Astrocyte (in vitro differentiated cells and primary cell): ENCODE measurements around the gene EGFLAM. TPM values are rescaled to one million over a fixed set of nuclear protein-coding genes. Genes with fewer than 3 reads are reported as not detected.

Experiments used
- DNase-seq: peaks from one replicate; pipeline ENCODE4 v3.0.0-alpha.2; 2010; ENCODE audit warnings: low read depth
- FAIRE-seq: peaks from 2 replicates; lab custom pipeline; 2011; peaks lifted over from hg19 to GRCh38; lab: Jason Lieb, UNC
- H2AFZ ChIP-seq: 2 replicates; pipeline ENCODE4 v1.6.0; 2012; ENCODE audit warnings: low read depth, low read length, inconsistent platforms
- H3K27ac ChIP-seq: 2 replicates; pipeline ENCODE4 v1.5.1; 2011; ENCODE audit warnings: low read depth, low read length, inconsistent platforms
- H3K27me3 ChIP-seq: 2 replicates; pipeline ENCODE4 v1.6.0; 2011; ENCODE audit warnings: low read length, inconsistent platforms; ENCODE audit not compliant: insufficient read depth
- H3K36me3 ChIP-seq: 2 replicates; pipeline ENCODE4 v1.5.1; 2011; ENCODE audit warnings: low read length, inconsistent platforms; ENCODE audit not compliant: insufficient read depth
- H3K4me1 ChIP-seq: 2 replicates; pipeline ENCODE4 v1.5.1; 2011; ENCODE audit warnings: low read length, inconsistent platforms; ENCODE audit not compliant: insufficient read depth
- H3K4me2 ChIP-seq: 2 replicates; pipeline ENCODE4 v1.6.0; 2012; ENCODE audit warnings: low read length, inconsistent platforms
- H3K4me3 ChIP-seq: 2 replicates; pipeline ENCODE4 v1.5.1; 2011; ENCODE audit warnings: low read depth, mild to moderate bottlenecking, low read length, inconsistent platforms; ENCODE audit not compliant: insufficient read depth
- H3K79me2 ChIP-seq: 2 replicates; pipeline ENCODE4 v1.6.0; 2012; ENCODE audit warnings: mild to moderate bottlenecking, low read length, inconsistent platforms; ENCODE audit not compliant: insufficient read depth
- H3K9ac ChIP-seq: 2 replicates; pipeline ENCODE4 v1.6.0; 2012; ENCODE audit warnings: mild to moderate bottlenecking, low read length, inconsistent platforms
- H3K9me3 ChIP-seq: 2 replicates; pipeline ENCODE4 v1.5.1; 2012; ENCODE audit warnings: low read depth, mild to moderate bottlenecking, low read length, inconsistent platforms; ENCODE audit not compliant: insufficient read depth
- H4K20me1 ChIP-seq: 2 replicates; pipeline ENCODE4 v1.6.0; 2012; ENCODE audit warnings: low read length, inconsistent platforms; ENCODE audit not compliant: insufficient read depth
- H3K27ac Mint-ChIP-seq: one replicate; pipeline ENCODE4 v1.8.0; 2021; ENCODE audit warnings: mild to moderate bottlenecking, mixed read lengths; ENCODE audit not compliant: unreplicated experiment
- H3K27me3 Mint-ChIP-seq: one replicate; pipeline ENCODE4 v1.8.0; 2021; ENCODE audit warnings: low read depth, mixed read lengths; ENCODE audit not compliant: unreplicated experiment
- H3K36me3 Mint-ChIP-seq: one replicate; pipeline ENCODE4 v1.8.0; 2021; ENCODE audit warnings: low read depth, mixed read lengths; ENCODE audit not compliant: unreplicated experiment
- H3K4me1 Mint-ChIP-seq: one replicate; pipeline ENCODE4 v1.8.0; 2021; ENCODE audit warnings: low read depth, mixed read lengths; ENCODE audit not compliant: unreplicated experiment
- H3K4me3 Mint-ChIP-seq: one replicate; pipeline ENCODE4 v1.8.0; 2021; ENCODE audit warnings: mild to moderate bottlenecking, moderate library complexity, mixed read lengths; ENCODE audit not compliant: unreplicated experiment
- H3K9me3 Mint-ChIP-seq: one replicate; pipeline ENCODE4 v1.8.0; 2021; ENCODE audit warnings: mild to moderate bottlenecking, mixed read lengths; ENCODE audit not compliant: unreplicated experiment
- CTCF ChIP-seq: IDR thresholded peaks from 2 replicates; pipeline ENCODE4 v1.5.1; 2011; ENCODE audit warnings: low read depth, mild to moderate bottlenecking, inconsistent platforms, low read length, moderate library complexity; ENCODE audit not compliant: insufficient read depth
- EZH2 ChIP-seq: IDR thresholded peaks from 2 replicates; pipeline ENCODE4 v1.6.1; 2012; ENCODE audit warnings: mild to moderate bottlenecking, low read length, inconsistent platforms; ENCODE audit not compliant: insufficient read depth
- total RNA-seq: library from RNA; stranded (reverse); gene quantifications from 2 replicates; pipeline ENCODE4 v1.2.1, GENCODE V29; 2021

EGFLAM gene
- total RNA-seq, 1 donor from 2014 or later, result 1.0 TPM

GRCh38 chr5:38408446-38409198 lies 150.3 kb downstream of the EGFLAM start:
- Histone ChIP-seq H3K4me3 (no peak overlapping the region), H3K4me2 (no peak overlapping the region), H3K36me3 (no peaks in the 10 kb centered on the region), H4K20me1 (no peaks in the 10 kb centered on the region), H3K27ac (no peak overlapping the region), H3K27me3 (peaks cover 21% of the 10 kb centered on the region), H3K9ac (no peak overlapping the region), H3K4me1 (no peaks in the 10 kb centered on the region), H3K9me3 (no peaks in the 10 kb centered on the region), H3K79me2 (no peaks in the 10 kb centered on the region), H2AFZ (no peak overlapping the region)
- Mint-ChIP-seq H3K4me1 (peaks cover 3% of the 10 kb centered on the region), H3K9me3 (peaks cover 11% of the 10 kb centered on the region), H3K36me3 (no peaks in the 10 kb centered on the region), H3K27me3 (peaks cover 21% of the 10 kb centered on the region), H3K27ac (no peak overlapping the region), H3K4me3 (no peak overlapping the region)
- TF ChIP-seq CTCF (no peak), EZH2 (no peak)
- DNase-seq, result no peak
- FAIRE-seq, result no peak

- H3K4me1 ChIP-seq, result no peaks in the 10 kb centered on the region
- peaks cover 21% of the 10 kb centered on the region for H3K27me3 ChIP-seq
- no peaks in the 10 kb centered on the region for H3K9me3 ChIP-seq
- no peaks in the 10 kb centered on the region for H3K36me3 ChIP-seq
- DNase-seq (no peak), FAIRE-seq (no peak)
- no peak overlapping the region for H3K9ac ChIP-seq
- H4K20me1 ChIP-seq, result no peaks in the 10 kb centered on the region
- H3K79me2 ChIP-seq, result no peaks in the 10 kb centered on the region
- Mint-ChIP-seq H3K4me3 (no peak overlapping the region), H3K4me1 (no peaks in the 10 kb centered on the region), H3K36me3 (no peaks in the 10 kb centered on the region), H3K27ac (no peak overlapping the region), H3K27me3 (peaks cover 21% of the 10 kb centered on the region), H3K9me3 (peaks cover 12% of the 10 kb centered on the region)
- H3K27ac ChIP-seq, result no peak overlapping the region
- H2AFZ ChIP-seq, result no peak overlapping the region
- no peak for TF ChIP-seq CTCF
- TF ChIP-seq EZH2, result no peak
- H3K4me3 ChIP-seq, result no peak overlapping the region
- no peak overlapping the region for H3K4me2 ChIP-seq
These were observed 152.1 kb downstream of the EGFLAM start for GRCh38 chr5:38410304-38410990.

- Histone ChIP-seq H3K27me3 (peaks cover 11% of the 10 kb centered on the region), H3K4me1 (no peaks in the 10 kb centered on the region), H3K36me3 (no peaks in the 10 kb centered on the region), H4K20me1 (no peaks in the 10 kb centered on the region), H3K27ac (no peak overlapping the region), H3K4me3 (no peak overlapping the region), H2AFZ (no peak overlapping the region), H3K9ac (no peak overlapping the region), H3K4me2 (no peak overlapping the region), H3K79me2 (no peaks in the 10 kb centered on the region), H3K9me3 (no peaks in the 10 kb centered on the region)
- H3K9me3 Mint-ChIP-seq, result peaks cover 5% of the 10 kb centered on the region
- no peak for TF ChIP-seq CTCF
- no peak for TF ChIP-seq EZH2
- FAIRE-seq (no peak), DNase-seq (no peak)
- no peaks in the 10 kb centered on the region for H3K4me1 Mint-ChIP-seq
- no peak overlapping the region for H3K4me3 Mint-ChIP-seq
- peaks cover 4% of the 10 kb centered on the region for H3K36me3 Mint-ChIP-seq
- peaks cover 20% of the 10 kb centered on the region for H3K27me3 Mint-ChIP-seq
- no peak overlapping the region for H3K27ac Mint-ChIP-seq
These were observed 155.3 kb downstream of the EGFLAM start for GRCh38 chr5:38413696-38414095.
